ENCODE measurements around the gene C3orf62. TPM values are rescaled to one million over a fixed set of nuclear protein-coding genes. Genes with fewer than 3 reads are reported as not detected.
A peak's percentile ranks its signal among the peaks of the same experiment; 100 is the strongest.

Gene C3orf62
- total and polyA plus RNA-seq, 9 of the 15 experiments (the other 6 are each of a cell fraction or from before 2014, with no cell fraction given) = 1.3 to 5.7 (median 3.4) TPM

DNA sequence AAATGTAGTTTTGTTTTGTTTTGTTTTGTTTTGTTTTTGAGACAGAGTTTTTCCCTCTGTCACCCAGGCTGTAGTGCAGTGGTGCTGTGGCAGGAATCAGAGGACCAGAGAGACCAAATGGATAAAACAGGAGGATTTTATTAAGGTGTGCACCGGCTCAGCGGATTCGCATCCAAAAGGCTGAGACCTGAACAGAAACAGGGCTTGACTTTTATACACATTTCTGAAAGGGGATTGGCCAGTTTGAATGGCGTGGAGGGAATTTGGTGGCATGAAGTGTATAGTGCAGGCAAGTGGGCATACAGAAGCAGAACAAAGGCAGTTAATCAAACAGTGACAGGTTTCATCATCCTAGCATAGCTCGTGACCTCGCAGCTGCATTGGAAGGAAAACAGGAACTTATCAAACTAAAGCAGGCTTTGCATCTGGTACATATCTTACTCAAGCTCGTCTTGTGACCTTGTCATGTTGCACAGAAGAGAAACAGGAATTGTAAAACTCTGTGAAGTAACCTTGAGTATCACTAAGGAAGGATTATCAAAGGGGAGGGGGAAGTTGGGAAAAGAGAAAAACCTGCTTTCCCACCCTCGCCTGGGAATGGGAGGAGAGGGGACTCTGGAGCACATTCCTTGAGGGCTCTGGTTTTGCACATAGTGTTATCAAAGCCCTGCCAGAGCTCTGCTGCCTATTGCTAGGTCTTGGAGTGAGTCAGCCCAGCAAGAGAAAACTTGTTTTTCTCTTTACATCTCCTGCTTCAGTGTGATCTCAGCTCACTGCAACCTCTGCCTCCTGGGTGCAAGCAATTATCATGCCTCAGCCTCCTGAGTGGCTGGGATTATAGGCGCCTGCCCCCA lies 38.5 kb downstream of the C3orf62 start (continued):
- TF ChIP-seq ID3 (CRISPR knock-in tag; IDR thresholded peaks at IDR 0.05) = no peak
- peak; percentile 73 for TF ChIP-seq ID3 (tag; IDR thresholded peaks at IDR 0.05)
- TF ChIP-seq RFX5 (IDR thresholded peaks at IDR 0.05; ENCODE audit: low read depth, low read length) = no peak
- no peak for TF ChIP-seq RNF219 (CRISPR knock-in tag; IDR thresholded peaks at IDR 0.05)
- TF ChIP-seq GABPB2 (CRISPR knock-in tag; conservative IDR thresholded peaks at IDR 0.05) = no peak
- TF ChIP-seq ZNF583 (CRISPR knock-in tag; IDR thresholded peaks at IDR 0.05) = peak; percentile 79; the same call in 1 of the 2 replicates
- TF ChIP-seq MYBL2 (IDR thresholded peaks at IDR 0.05; ENCODE audit: low read depth) = peak; percentile 79
- TF ChIP-seq MYBL2 (CRISPR knock-in tag; IDR thresholded peaks at IDR 0.05; ENCODE audit: borderline replicate concordance) = no peak
- TF ChIP-seq AFF1 (IDR thresholded peaks at IDR 0.05; ENCODE audit: low read depth in 1 of 2, partially characterized antibody in 2 of 2) = peak in 1 of 2 experiments; percentile 98
- peak in 1 of 2 experiments; percentile 73; a peak in 1 of 4 replicates for TF ChIP-seq ZMIZ1 (IDR thresholded peaks at IDR 0.05; ENCODE audit: low read depth in 2 of 2, low read length in 2 of 2)
- TF ChIP-seq, protein P1, sequence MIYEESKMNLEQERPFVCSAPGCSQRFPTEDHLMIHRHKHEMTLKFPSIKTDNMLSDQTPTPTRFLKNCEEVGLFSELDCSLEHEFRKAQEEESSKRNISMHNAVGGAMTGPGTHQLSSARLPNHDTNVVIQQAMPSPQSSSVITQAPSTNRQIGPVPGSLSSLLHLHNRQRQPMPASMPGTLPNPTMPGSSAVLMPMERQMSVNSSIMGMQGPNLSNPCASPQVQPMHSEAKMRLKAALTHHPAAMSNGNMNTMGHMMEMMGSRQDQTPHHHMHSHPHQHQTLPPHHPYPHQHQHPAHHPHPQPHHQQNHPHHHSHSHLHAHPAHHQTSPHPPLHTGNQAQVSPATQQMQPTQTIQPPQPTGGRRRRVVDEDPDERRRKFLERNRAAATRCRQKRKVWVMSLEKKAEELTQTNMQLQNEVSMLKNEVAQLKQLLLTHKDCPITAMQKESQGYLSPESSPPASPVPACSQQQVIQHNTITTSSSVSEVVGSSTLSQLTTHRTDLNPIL (CRISPR knock-in tag; IDR thresholded peaks at IDR 0.05) = peak; percentile 41; the same call in 1 of the 2 replicates
